Activated naive CD4-positive, alpha-beta T cell treated with anti-CD3 and anti-CD28 coated beads for 36 hours (primary cell): Measurements from ENCODE around the gene PROKR1. TPM values are rescaled to one million over a fixed set of nuclear protein-coding genes. Genes with fewer than 3 reads are reported as not detected.

ENCODE experiments used
- CTCF ChIA-PET: fragments of 350-600 bp; sonication (Branson Sonifier 250); formaldehyde crosslinking; loops from one replicate; lab custom pipeline; 2021; ENCODE audit warnings: antibody characterized with exemption; lab: Charles Lee
- DNase-seq: peaks from one replicate; pipeline ENCODE4 v3.0.0-alpha.2; 2020
- H3K27ac Mint-ChIP-seq: one replicate; pipeline ENCODE4 v1.8.0; 2021; ENCODE audit warnings: mild to moderate bottlenecking, mixed read lengths
- H3K27me3 Mint-ChIP-seq: one replicate; pipeline ENCODE4 v1.8.0; 2021; ENCODE audit warnings: low read depth, mixed read lengths
- H3K36me3 Mint-ChIP-seq: one replicate; pipeline ENCODE4 v1.8.0; 2021; ENCODE audit warnings: low read depth, mixed read lengths
- H3K4me1 Mint-ChIP-seq: one replicate; pipeline ENCODE4 v1.8.0; 2021; ENCODE audit warnings: low read depth, mixed read lengths
- H3K4me3 Mint-ChIP-seq: one replicate; pipeline ENCODE4 v1.8.0; 2021; ENCODE audit warnings: mild to moderate bottlenecking, moderate library complexity, mixed read lengths
- H3K9me3 Mint-ChIP-seq: one replicate; pipeline ENCODE4 v1.8.0; 2021; ENCODE audit warnings: mixed read lengths
- intact Hi-C: fragments of 100-400 bp; cut with micrococcal nuclease; formaldehyde crosslinking; loops from one replicate; pipeline ENCODE4 v1.15.1; 2023
- total RNA-seq, 2 experiments: library from RNA; stranded (reverse); gene quantifications; one replicate each; pipeline ENCODE4 v1.2.3, GENCODE V29; 2021

Gene PROKR1
- total RNA-seq, 2 experiments from 2014 or later = not detected

- no peak for DNase-seq
- Mint-ChIP-seq H3K9me3 (peaks cover 3% of the 10 kb centered on the region), H3K4me3 (no peak overlapping the region), H3K4me1 (peaks cover 4% of the 10 kb centered on the region), H3K27me3 (peaks cover 9% of the 10 kb centered on the region), H3K36me3 (no peaks in the 10 kb centered on the region), H3K27ac (no peak overlapping the region)
- CTCF ChIA-PET = no interaction called here
- intact Hi-C loops = no loop called here
These were observed 40.8 kb downstream of the PROKR1 start for GRCh38 chr2:68684197-68684596.

- H3K27ac Mint-ChIP-seq = no peak overlapping the region
- H3K4me3 Mint-ChIP-seq = no peak overlapping the region
- CTCF ChIA-PET = no interaction called here
- DNase-seq = no peak
- intact Hi-C loops = no loop called here
- peaks cover 4% of the 10 kb centered on the region for H3K27me3 Mint-ChIP-seq
- H3K9me3 Mint-ChIP-seq = peaks cover under 1% of the 10 kb centered on the region
- H3K36me3 Mint-ChIP-seq = no peaks in the 10 kb centered on the region
- peaks cover 21% of the 10 kb centered on the region for H3K4me1 Mint-ChIP-seq
These were observed 42.8 kb downstream of the PROKR1 start for GRCh38 chr2:68686178-68686577.

GRCh38 chr2:68687018-68687417 is 43.6 kb downstream of the PROKR1 start:
- no peak for DNase-seq
- intact Hi-C loops = no loop called here
- H3K36me3 Mint-ChIP-seq = no peaks in the 10 kb centered on the region
- no peaks in the 10 kb centered on the region for H3K27me3 Mint-ChIP-seq
- CTCF ChIA-PET = no interaction called here
- H3K27ac Mint-ChIP-seq = no peak overlapping the region
- H3K4me3 Mint-ChIP-seq = no peak overlapping the region
- no peaks in the 10 kb centered on the region for H3K9me3 Mint-ChIP-seq
- peaks cover 21% of the 10 kb centered on the region for H3K4me1 Mint-ChIP-seq

- peaks cover 21% of the 10 kb centered on the region for H3K4me1 Mint-ChIP-seq
- peak overlapping the region; percentile 52 for H3K27ac Mint-ChIP-seq
- intact Hi-C loops = loop anchor here (1.0 kb wide), 3 partner anchors 27 to 223 kb away; partner anchors contain the start of genes APLF and FBXO48
- H3K9me3 Mint-ChIP-seq = no peaks in the 10 kb centered on the region
- H3K27me3 Mint-ChIP-seq = no peaks in the 10 kb centered on the region
- no peak overlapping the region for H3K4me3 Mint-ChIP-seq
- CTCF ChIA-PET = interaction anchor here (0.7 to 2.0 kb wide), 9 partner anchors 20 to 253 kb away, joined by 3 to 9 read pairs (median 3); no protein-coding TSS in a partner anchor
- H3K36me3 Mint-ChIP-seq = no peaks in the 10 kb centered on the region
- peak; percentile 31 for DNase-seq
These were observed 46.5 kb downstream of the PROKR1 start for GRCh38 chr2:68689553-68690537.

GRCh38 chr2:68690851-68691250 is 47.5 kb downstream of the PROKR1 start:
- Mint-ChIP-seq H3K36me3 (no peaks in the 10 kb centered on the region), H3K4me3 (no peak overlapping the region), H3K4me1 (peaks cover 21% of the 10 kb centered on the region), H3K27me3 (no peaks in the 10 kb centered on the region), H3K27ac (no peak overlapping the region), H3K9me3 (no peaks in the 10 kb centered on the region)
- intact Hi-C loops = loop anchor here (1.0 kb wide), 3 partner anchors 26 to 224 kb away; partner anchors contain the start of genes APLF and FBXO48
- DNase-seq = no peak
- CTCF ChIA-PET = interaction anchor here (0.6 to 3.5 kb wide), 10 partner anchors 18 to 252 kb away, joined by 3 to 13 read pairs (median 4); no protein-coding TSS in a partner anchor

- no peak overlapping the region for H3K4me3 Mint-ChIP-seq
- no peaks in the 10 kb centered on the region for H3K36me3 Mint-ChIP-seq
- CTCF ChIA-PET = interaction anchor here (1.3 to 3.5 kb wide), 2 partner anchors 17 to 230 kb away, joined by 5 to 13 read pairs; no protein-coding TSS in a partner anchor
- H3K4me1 Mint-ChIP-seq = peaks cover 21% of the 10 kb centered on the region
- no peaks in the 10 kb centered on the region for H3K27me3 Mint-ChIP-seq
- intact Hi-C loops = no loop called here
- no peaks in the 10 kb centered on the region for H3K9me3 Mint-ChIP-seq
- H3K27ac Mint-ChIP-seq = no peak overlapping the region
- no peak for DNase-seq
These were observed 49.1 kb downstream of the PROKR1 start for GRCh38 chr2:68692511-68692910.

- peaks cover 19% of the 10 kb centered on the region for H3K4me1 Mint-ChIP-seq
- intact Hi-C loops = no loop called here
- no peak for DNase-seq
- no peaks in the 10 kb centered on the region for H3K27me3 Mint-ChIP-seq
- CTCF ChIA-PET = interaction anchor here (0.6 to 3.5 kb wide), 3 partner anchors 15 to 231 kb away, joined by 3 to 13 read pairs (median 4); no protein-coding TSS in a partner anchor
- no peak overlapping the region for H3K4me3 Mint-ChIP-seq
- no peaks in the 10 kb centered on the region for H3K9me3 Mint-ChIP-seq
- no peak overlapping the region for H3K27ac Mint-ChIP-seq
- H3K36me3 Mint-ChIP-seq = no peaks in the 10 kb centered on the region
These were observed 50.6 kb downstream of the PROKR1 start for GRCh38 chr2:68693951-68694350.

- Mint-ChIP-seq H3K4me3 (no peak overlapping the region), H3K27me3 (no peaks in the 10 kb centered on the region), H3K27ac (no peak overlapping the region), H3K4me1 (no peaks in the 10 kb centered on the region), H3K36me3 (no peaks in the 10 kb centered on the region), H3K9me3 (peaks cover 4% of the 10 kb centered on the region)
- intact Hi-C loops = no loop called here
- no peak for DNase-seq
- CTCF ChIA-PET = interaction anchor here (1.1 kb wide), 1 partner anchor 54 kb away, joined by 3 read pairs; no protein-coding TSS in a partner anchor
These were observed 52.6 kb downstream of the PROKR1 start for GRCh38 chr2:68695971-68696370.

GRCh38 chr2:68696554-68696953 is 53.2 kb downstream of the PROKR1 start:
- DNase-seq = no peak
- no peaks in the 10 kb centered on the region for H3K27me3 Mint-ChIP-seq
- H3K9me3 Mint-ChIP-seq = peaks cover 4% of the 10 kb centered on the region
- no peaks in the 10 kb centered on the region for H3K36me3 Mint-ChIP-seq
- CTCF ChIA-PET = interaction anchor here (1.1 kb wide), 1 partner anchor 53 kb away, joined by 3 read pairs; no protein-coding TSS in a partner anchor
- no peak overlapping the region for H3K4me3 Mint-ChIP-seq
- H3K27ac Mint-ChIP-seq = no peak overlapping the region
- no peaks in the 10 kb centered on the region for H3K4me1 Mint-ChIP-seq
- intact Hi-C loops = no loop called here

GRCh38 chr2:68698567-68699377 is 55.4 kb downstream of the PROKR1 start:
- Mint-ChIP-seq H3K27me3 (no peaks in the 10 kb centered on the region), H3K9me3 (peaks cover 4% of the 10 kb centered on the region), H3K4me3 (no peak overlapping the region), H3K4me1 (no peaks in the 10 kb centered on the region), H3K36me3 (no peaks in the 10 kb centered on the region), H3K27ac (no peak overlapping the region)
- DNase-seq = no peak
- CTCF ChIA-PET = interaction anchor here (0.5 to 1.5 kb wide), 2 partner anchors 10 to 180 kb away, joined by 3 to 9 read pairs; no protein-coding TSS in a partner anchor
- intact Hi-C loops = no loop called here

GRCh38 chr2:68700560-68700959 is 57.2 kb downstream of the PROKR1 start:
- Mint-ChIP-seq H3K36me3 (no peaks in the 10 kb centered on the region), H3K9me3 (peaks cover 4% of the 10 kb centered on the region), H3K4me1 (no peaks in the 10 kb centered on the region), H3K4me3 (no peak overlapping the region), H3K27me3 (no peaks in the 10 kb centered on the region), H3K27ac (no peak overlapping the region)
- DNase-seq = no peak
- intact Hi-C loops = no loop called here
- CTCF ChIA-PET = interaction anchor here (1.7 kb wide), 1 partner anchor 9 kb away, joined by 7 read pairs; no protein-coding TSS in a partner anchor

GRCh38 chr2:68706637-68707036 is 63.3 kb downstream of the PROKR1 start:
- peaks cover 15% of the 10 kb centered on the region for H3K4me1 Mint-ChIP-seq
- no peak overlapping the region for H3K27ac Mint-ChIP-seq
- no peaks in the 10 kb centered on the region for H3K27me3 Mint-ChIP-seq
- H3K36me3 Mint-ChIP-seq = no peaks in the 10 kb centered on the region
- intact Hi-C loops = no loop called here
- CTCF ChIA-PET = interaction anchor here (5.1 kb wide), 1 partner anchor 218 kb away, joined by 71 read pairs; no protein-coding TSS in a partner anchor
- H3K4me3 Mint-ChIP-seq = no peak overlapping the region
- H3K9me3 Mint-ChIP-seq = no peaks in the 10 kb centered on the region
- no peak for DNase-seq
